ENCODE measurements around the gene CTNNA2. TPM values are rescaled to one million over a fixed set of nuclear protein-coding genes. Genes with fewer than 3 reads are reported as not detected.
A peak's percentile ranks its signal among the peaks of the same experiment; 100 is the strongest.

Gene CTNNA2
- total and polyA plus RNA-seq, 2 of the 8 experiments (the other 6 are each of a cell fraction or from before 2014, with no cell fraction given): 3.9 to 9.0 TPM

DNA sequence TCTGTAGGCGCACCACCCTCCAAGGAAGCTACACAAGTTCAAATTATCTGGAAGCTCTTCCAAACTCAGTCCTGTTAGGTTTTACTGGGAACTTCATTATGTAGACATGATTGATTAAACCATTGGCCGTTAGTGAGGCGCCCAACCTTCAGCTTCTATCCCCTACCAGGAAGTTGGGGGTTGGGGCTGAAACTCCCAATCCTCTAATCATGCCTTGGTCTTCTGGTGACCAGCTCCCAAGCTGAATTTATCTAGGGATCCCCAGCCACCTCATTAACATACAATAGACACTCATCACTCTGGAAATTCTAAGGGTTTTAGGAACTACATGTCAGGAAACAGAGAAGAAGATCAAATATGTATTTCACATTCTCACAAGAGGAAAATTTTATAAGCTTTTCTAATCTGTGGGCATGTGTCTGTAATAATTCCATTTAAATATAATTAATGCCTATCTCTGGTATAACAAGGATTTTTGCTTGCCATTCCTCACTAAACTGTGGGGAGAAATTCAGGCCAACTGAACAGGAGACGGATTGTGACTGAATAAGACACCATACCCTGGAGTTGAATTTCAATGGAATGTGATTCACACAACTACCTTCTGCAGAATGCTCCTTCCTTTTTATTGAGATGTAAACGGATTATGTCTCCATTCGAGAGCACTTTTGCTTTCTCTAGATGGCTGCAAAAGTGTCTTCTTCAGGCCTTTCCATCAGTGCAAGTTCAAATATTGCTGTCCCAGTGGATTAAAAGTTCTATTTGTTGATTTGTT, 463.1 kb downstream of the CTNNA2 start:
- Histone ChIP-seq H2AK5ac (ENCODE audit: low read depth, low read length) (0 out of 2 replicates have a peak overlapping the region, but pooled peaks have one; percentile 17), H2BK5ac (ENCODE audit: low read depth, low read length) (peak overlapping the region; percentile 85; the same call in 1 of the 2 replicates), H3K23ac (ENCODE audit: insufficient read length) (no peak overlapping the region), H2BK12ac (ENCODE audit: low read depth, low read length) (no peak overlapping the region), H3K36me3 (ENCODE audit: control insufficient read depth in 2 of 4, insufficient read depth in 4 of 4, low read length in 3 of 4) (no peaks in the 10 kb centered on the region), H3K23me2 (ENCODE audit: low read depth, low read length) (no peaks in the 10 kb centered on the region), H2BK20ac (ENCODE audit: low read length) (peak overlapping the region; percentile 76; the same call in 1 of the 2 replicates), H3K4me1 (replicated peaks in 1 of 4; ENCODE audit: control insufficient read depth in 3 of 4, insufficient read depth in 4 of 4, low read length in 3 of 4) (peaks cover 0 to 28% (median 16%) of the 10 kb centered on the region in 4 experiments), H2AFZ (ENCODE audit: low read length) (no peak overlapping the region), H3K79me2 (ENCODE audit: control insufficient read depth in 1 of 2, insufficient read depth in 2 of 2, low read length in 2 of 2) (no peaks in the 10 kb centered on the region), H3K4me3 (ENCODE audit: extremely low read depth in 1 of 4, insufficient read depth in 2 of 4, low read depth in 3 of 4, low read length in 4 of 4) (peak overlapping the region in 1 of 4 experiments; percentile 25; a peak in 1 of 8 replicates), H4K20me1 (replicated peaks in 1 of 2; ENCODE audit: control insufficient read depth in 1 of 2, insufficient read depth in 2 of 2, low read length in 2 of 2) (no peaks in the 10 kb centered on the region), H2BK120ac (replicated peaks; ENCODE audit: low read depth, low read length) (peak overlapping the region; percentile 69), H3K9ac (replicated peaks in 1 of 4; ENCODE audit: extremely low read depth in 1 of 4, low read depth in 3 of 4, low read length in 3 of 4) (no peak overlapping the region), H3K4ac (replicated peaks; ENCODE audit: insufficient read length, low read depth, low read length) (no peak overlapping the region), H3K56ac (replicated peaks; ENCODE audit: insufficient read length, low read depth, low read length) (no peak overlapping the region), H3K14ac (ENCODE audit: insufficient read length) (no peak overlapping the region), H3K27me3 (replicated peaks in 1 of 4; ENCODE audit: control insufficient read depth in 3 of 4, extremely low read depth in 1 of 4, insufficient read depth in 3 of 4, low read length in 3 of 4) (no peaks in the 10 kb centered on the region), H3K27ac (ENCODE audit: low read depth, low read length) (no peak overlapping the region), H4K8ac (ENCODE audit: extremely low read depth, insufficient read depth, low read length) (no peak overlapping the region), H3K4me2 (ENCODE audit: insufficient read depth in 1 of 2, low read depth in 2 of 2, low read length in 2 of 2) (peak overlapping the region; percentile 28 to 35; a peak in 1 of 4 replicates), H4K5ac (ENCODE audit: insufficient read length, low read depth, low read length) (no peak overlapping the region), H4K91ac (replicated peaks; ENCODE audit: insufficient read length, low read length) (peak overlapping the region; percentile 80), H3K18ac (ENCODE audit: extremely low read depth, low read length) (peak overlapping the region; percentile 54), H3K9me3 (ENCODE audit: insufficient read depth in 2 of 2, low read depth in 1 of 2, low read length in 1 of 2) (no peaks in the 10 kb centered on the region), H2BK15ac (ENCODE audit: low read length) (no peak overlapping the region), H3K79me1 (ENCODE audit: low read depth, low read length) (no peaks in the 10 kb centered on the region)
- no peak for FAIRE-seq
- DNase-seq (ENCODE audit: low read depth in 1 of 2, low spot score in 2 of 2): no peak
- CTCF ChIA-PET (ENCODE audit: partially characterized antibody): interaction anchor here (0.7 to 1.4 kb wide), 4 partner anchors 15 to 148 kb away, joined by 3 to 5 read pairs (median 4); no protein-coding TSS in a partner anchor
- WGBS, 2 experiments (ENCODE audit: extremely low coverage in 1 of 2, insufficient coverage in 1 of 2, insufficient read length in 1 of 2, insufficient replicate concordance in 2 of 2, low coverage in 1 of 2, low lambda C conversion rate in 2 of 2, missing lambda C conversion rate in 1 of 2): 61% methylated on average over 6 of the region's 6 CpGs; no CpG with 5 or more reads in 1 of the 2 experiments
- POLR2A ChIA-PET (ENCODE audit: partially characterized antibody): no interaction called here
- TF ChIP-seq KDM4A (IDR thresholded peaks at IDR 0.05; ENCODE audit: low read depth, low read length, severe bottlenecking): no peak
- no peak for TF ChIP-seq BACH1 (IDR thresholded peaks at IDR 0.05; ENCODE audit: low read length)
- TF ChIP-seq POU5F1 (IDR thresholded peaks at IDR 0.05; ENCODE audit: low read depth, low read length): no peak
- no peak for TF ChIP-seq YY1 (IDR thresholded peaks at IDR 0.05; ENCODE audit: low read depth, low read length)
- TF ChIP-seq CTBP2 (IDR thresholded peaks at IDR 0.05; ENCODE audit: borderline replicate concordance, insufficient read depth, insufficient read length, low read length): no peak
- no peak for TF ChIP-seq SIRT6 (IDR thresholded peaks at IDR 0.05; ENCODE audit: low read length)
- no peak for TF ChIP-seq USF2 (IDR thresholded peaks at IDR 0.05; ENCODE audit: low read length)
- TF ChIP-seq FOSL1 (IDR thresholded peaks at IDR 0.05; ENCODE audit: insufficient read depth, low read depth, low read length): no peak
- TF ChIP-seq CHD1 (IDR thresholded peaks at IDR 0.05; ENCODE audit: low read depth, low read length): no peak
- TF ChIP-seq KDM1A (IDR thresholded peaks at IDR 0.05; ENCODE audit: borderline replicate concordance, low read length): no peak
- no peak for TF ChIP-seq SP2 (IDR thresholded peaks at IDR 0.05; ENCODE audit: low read length)

Data from H1 (cell line).